ENCODE results near the gene IL1RAPL2.
A peak's percentile ranks its signal among the peaks of the same experiment; 100 is the strongest.

GRCh38 chrX:104668550-104668949 is 102.6 kb downstream of the IL1RAPL2 start:
- TF ChIP-seq CTCF (IDR thresholded peaks at IDR 0.05; ENCODE audit: low read depth, low read length) (peak; percentile 35), EZH2phosphoT487 (IDR thresholded peaks at IDR 0.05; ENCODE audit: low read depth) (no peak)

Data from OCI-LY3 (cell line).